HG02798 (cell line): ENCODE results near the gene BMP8A.
A peak's percentile ranks its signal among the peaks of the same experiment; 100 is the strongest.
"Not testable (repeated sequence)": the region's sequence is repeated elsewhere in the genome, so short reads cannot be mapped to it uniquely, and the experiment has no call there.

ENCODE experiments used
- ATAC-seq: cut with Tn5 transposase; IDR thresholded peaks from one replicate; pipeline ENCODE4 v1.9.1; 2021; ENCODE audit warnings: mild to moderate bottlenecking; ENCODE audit not compliant: unreplicated experiment, poor library complexity

The BMP8A gene

DNA sequence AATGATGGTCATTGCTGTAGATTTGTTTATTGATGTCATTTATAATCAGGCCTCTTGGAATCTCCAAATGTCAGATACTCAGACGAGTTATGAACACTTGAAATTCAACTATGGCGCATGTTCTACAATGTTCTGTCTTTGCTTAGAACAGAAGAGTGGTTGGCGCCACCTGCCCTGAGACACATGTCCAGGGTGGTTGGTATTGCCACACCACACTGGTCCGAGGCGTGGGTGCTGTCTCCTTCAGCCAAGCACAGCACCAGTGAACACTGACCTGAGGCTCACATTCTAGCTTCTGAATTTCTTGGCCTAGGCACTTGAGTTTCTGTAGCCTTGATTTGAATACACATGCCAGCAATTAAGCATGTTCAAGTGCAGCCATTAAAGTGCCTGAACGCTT lies 10.1 kb upstream of the BMP8A start:
- no peak for ATAC-seq

DNA sequence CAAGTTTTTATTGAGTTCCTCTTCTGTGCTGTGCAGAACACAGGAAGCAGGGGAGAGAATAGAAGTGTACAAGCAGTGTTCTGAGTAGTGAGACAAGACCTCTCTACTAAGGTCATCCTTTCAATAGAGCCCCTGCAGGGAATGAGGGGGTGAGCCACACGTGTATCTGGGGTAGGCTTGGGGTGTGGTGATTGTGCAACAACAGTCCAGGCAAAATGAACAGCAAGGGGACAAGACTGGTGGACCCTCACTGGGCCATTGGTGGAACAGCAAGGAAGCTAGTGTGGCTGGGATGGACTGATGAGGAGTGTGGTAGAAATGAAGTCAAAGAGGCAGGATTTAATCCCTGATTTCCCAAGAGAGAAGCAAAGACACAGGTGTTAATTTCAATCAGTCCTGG lies 8.2 kb upstream of the BMP8A start:
- no peak for ATAC-seq

DNA sequence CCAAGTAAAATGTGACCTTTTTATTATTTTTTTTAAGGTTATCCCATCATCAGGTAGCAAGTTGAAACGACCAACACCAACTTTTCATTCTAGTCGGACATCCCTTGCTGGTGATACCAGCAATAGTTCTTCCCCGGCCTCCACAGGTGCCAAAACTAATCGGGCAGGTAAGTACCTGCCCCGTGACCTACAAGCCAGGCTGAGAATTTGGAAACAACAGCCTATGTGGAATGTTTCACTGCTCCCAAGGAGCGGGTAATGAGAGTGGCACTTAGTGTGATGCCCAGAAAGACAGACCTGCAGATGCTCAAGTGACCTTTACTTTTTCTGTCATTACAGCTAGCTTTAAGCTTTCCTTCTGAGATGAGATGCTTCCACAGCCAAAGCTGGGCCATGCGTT lies 6.9 kb upstream of the BMP8A start:
- no peak for ATAC-seq

DNA sequence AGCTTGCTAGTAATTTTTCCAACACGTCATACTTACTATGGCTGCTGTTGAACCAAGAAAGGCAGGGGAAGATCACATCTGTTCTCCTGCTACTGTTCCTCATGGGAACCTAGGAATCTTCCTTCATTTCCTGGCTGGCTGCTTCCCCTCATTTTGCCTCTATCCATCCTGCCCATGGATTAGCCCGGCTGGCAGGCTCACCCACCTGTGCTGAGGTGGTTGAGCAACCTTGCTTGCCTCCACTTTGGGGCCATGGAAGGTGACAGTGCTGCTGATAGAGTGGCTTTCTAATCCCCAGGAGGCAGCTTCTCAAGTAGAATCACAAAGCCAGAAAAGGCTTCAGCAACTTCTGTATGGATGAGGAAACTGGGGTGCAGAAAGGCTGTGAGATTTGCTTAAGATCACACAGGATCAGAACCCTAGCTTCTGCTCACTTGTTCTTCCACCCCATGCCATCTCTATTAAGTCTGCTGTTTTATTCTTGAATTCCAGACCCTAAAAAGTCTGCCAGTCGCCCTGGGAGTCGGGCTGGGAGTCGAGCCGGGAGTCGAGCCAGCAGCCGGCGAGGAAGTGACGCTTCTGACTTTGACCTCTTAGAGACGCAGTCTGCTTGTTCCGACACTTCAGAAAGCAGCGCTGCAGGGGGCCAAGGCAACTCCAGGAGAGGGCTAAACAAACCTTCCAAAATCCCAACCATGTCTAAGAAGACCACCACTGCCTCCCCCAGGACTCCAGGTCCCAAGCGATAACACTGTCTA lies 6.2 kb upstream of the BMP8A start:
- no peak for ATAC-seq

DNA sequence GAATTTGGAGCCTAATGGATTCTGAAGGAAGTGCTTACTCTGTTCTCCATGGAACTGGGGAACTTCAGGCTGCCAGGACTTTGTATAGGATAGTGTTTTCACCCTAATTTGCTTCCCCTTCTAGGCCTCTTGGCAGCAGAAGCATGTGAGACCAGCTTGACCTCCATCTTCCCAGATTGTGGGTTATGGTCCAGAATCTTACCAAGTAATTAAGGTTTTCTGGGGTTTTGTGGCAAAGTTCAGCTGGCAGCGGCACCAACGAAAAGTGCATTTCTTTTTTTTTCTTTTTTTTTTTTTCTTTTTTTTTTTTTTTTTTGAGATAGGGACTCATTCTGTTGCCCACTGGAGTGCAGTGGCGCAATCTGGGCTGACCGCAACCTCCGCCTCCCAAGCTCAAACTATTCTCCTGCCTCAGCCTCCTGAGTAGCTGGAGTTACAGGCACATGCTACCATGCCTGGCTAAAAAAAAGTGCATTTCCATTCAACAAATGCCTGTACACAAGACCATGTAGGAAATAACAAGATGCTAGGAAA lies 3.4 kb upstream of the BMP8A start:
- no peak for ATAC-seq

DNA sequence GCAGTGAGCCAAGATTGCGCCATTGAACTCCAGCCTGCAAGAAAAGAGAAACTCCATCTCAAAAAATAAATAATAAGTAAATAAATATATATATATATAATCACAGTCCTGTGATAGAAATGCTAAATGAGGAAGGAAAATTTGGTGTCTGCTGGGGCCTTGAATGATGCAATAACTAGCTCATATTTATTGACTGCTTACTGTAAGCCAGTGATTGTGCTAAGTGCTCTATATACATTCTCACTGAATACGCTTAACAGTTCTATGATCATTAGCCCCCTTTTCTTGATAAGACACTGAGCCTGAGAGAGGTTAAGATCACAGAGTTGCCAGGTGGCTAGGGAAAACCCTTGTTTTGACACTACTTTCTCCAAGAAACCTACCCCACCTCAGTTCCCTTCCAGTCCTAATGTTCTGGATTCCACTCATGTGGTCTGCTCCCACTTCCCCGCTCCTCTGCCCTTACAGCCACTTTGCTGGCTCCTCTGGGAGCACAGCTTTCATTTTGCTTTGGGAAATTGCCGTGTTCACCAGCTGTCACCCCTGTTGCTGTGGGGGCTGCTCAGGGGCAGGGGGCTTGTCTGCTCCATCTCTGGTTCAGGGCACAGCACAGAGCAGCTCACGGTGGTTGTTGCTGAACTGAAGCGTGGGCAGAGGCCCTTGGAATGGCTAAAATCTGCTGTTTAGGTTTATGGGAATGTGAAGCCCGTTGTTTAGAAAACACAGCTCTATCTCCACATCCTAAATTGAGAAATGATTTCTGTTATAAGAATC lies 2.5 kb upstream of the BMP8A start:
- ATAC-seq, result no peak

DNA sequence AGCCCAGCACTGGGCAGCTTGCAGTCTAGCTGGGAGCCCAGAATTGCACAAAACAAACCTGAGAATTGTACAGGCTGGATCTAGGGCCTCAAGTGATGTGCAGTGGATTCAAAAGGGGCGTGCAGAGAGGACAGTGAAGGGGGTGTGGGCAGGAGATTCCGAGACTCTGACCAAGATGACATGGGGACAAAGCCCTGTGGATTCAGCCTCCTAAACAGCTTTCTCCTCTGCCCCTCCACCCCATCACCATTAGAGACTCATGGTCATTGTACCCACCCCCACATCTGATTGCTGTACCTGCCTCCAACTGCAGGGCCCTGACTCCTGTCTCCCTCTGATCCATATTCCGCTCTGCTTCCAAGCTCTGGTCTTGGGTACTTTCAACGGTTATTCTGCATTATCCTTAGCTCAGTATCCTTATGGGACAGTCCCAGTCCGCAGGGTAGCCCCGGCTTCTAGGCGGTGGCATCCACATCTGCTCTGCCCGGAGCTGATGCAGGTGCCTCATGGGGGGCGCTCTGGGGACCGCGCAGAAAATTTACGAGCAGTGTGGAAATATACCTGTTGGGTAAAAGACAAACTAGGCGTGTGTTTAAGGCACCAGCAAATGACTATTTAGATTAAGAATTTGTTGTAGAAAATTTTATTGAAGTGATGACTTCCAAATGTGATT lies 1.7 kb upstream of the BMP8A start:
- no peak for ATAC-seq

DNA sequence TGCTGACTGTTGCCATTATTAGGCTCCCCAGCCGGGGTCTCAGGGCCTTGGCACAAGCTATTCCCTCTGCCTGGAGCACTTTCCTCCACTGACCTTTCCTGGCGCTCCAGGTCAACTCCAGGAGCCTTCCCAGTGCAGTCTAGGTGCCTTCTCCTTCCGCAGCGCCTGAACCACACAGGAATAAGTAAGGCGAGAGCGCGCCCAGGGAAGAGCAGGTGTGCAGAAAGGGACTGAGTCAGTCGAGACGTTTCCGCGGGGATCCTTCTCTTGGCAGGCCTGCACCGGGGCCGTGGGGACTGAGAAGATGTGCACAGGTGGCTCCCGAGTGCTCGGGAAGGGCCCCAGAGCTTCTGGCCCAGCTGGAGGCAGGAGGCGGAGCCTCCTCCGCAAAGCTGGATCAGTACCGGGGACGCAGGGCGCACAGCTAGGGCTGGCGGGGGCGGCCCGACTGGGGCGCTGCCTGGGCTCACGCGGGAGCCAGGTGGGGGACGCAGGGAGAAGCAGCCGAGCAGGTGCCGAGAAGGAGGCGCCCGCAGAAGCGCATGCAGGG lies 765 bp upstream of the BMP8A start:
- ATAC-seq, result peak; percentile 11

DNA sequence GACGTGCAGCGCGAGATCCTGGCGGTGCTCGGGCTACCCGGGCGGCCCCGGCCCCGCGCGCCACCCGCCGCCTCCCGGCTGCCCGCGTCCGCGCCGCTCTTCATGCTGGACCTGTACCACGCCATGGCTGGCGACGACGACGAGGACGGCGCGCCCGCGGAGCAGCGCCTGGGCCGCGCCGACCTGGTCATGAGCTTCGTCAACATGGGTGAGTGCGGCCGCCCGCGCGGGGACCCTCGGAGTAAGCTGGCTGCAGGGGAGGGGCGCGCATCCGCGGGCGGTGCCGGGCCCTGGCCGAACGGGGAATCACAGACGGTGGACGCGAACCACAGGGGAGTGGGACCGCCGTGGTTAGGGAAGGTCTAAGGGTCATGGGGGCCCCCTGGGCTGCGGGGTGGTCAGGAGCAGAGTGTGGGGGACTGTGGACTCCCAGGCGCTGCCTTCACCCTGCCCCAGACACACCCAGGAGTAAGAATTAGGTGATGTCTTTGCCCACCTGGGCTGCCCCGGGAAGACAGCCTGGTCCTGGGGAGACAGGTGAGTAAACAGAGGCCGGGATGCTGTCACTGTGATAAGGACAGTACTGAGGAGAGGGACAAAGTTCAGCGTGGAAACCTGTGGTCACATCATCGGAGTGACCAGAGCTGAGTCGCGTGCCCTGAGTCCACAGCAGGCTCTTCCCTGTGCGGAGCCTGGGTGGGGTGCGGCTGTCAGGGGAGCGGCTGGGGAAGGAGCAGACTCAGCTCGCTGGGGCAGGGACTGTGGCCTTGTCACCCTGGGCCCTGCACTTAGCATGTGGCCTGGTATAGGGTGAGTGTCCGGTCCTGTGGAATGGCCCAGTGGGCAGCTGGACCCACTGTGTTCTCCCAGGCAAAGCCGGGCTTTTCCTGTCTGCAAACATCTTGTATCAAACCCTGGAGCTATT lies 944 bp downstream of the BMP8A start:
- ATAC-seq, result not testable (repeated sequence)

DNA sequence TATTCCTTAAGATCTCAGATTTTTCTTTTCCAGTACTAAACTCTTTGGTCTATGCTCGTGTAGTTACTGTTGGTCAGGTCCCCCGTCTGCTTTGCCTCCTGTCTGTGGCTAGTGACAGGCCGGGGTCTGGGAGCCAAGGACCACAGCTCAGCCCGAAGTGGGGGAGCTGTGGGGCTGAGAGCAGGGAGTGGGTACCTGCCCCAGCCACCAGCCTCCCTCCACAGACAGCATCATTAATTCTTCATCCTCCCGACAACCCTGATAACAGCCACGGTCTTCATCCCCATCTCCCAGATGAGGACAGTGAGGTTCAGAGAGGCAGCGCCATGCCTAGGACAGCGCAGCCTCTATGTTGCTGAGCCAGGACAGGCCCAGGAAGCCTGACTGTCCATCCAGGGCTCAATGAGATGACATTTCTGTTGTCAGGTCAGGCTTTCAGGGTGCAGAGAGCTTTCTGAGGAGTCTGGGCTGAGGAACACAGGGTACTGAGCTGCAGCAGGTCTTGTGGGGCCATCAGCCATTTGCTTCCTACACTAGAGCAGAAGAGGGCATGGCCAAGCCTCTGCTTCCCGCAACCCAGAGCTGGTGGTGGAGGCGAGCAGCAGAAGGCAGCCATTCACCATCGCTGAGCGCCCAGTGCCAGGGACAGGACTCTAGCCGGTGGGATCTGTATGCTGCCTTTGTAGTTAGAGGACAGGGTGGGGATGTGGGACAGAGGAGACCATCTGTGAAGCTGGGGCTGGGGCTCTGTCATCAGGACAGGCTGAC lies 1.8 kb downstream of the BMP8A start:
- ATAC-seq, result not testable (repeated sequence)

DNA sequence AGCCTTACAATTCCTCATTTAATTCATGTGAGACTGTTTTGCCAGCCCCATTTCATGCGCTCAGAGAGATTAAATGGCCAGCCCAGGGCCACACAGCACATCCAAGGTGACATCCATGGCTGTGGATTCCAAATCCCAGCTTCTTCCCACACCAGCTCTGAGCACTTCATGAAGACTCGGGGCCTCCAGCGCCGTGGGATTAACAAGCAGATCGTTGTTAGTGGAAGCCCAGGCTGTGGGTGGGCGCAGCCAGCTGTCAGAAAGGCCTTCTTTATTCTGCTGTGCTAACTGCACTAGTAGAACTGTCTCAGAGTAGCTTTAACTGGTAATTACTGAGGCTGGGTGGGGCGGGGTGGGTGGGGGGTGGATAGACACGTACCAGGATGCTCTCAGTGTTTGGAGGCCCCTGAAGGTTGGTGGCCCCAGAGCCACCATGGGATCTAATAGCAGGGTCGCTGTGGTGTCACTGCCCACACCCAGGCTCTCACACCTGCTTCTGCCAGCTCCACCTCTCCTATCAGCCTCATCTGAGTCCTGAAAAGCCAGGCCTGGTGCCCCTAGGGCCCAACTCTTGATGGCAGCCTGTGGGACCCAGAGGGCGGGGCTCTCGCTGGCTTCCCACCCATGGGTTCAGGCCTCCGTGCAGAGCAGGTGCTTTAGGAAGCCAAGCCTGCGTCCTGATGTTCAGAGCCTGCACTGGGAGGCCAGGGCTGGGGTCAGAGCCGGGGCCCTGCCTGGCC lies 3.4 kb downstream of the BMP8A start:
- ATAC-seq, result no peak

DNA sequence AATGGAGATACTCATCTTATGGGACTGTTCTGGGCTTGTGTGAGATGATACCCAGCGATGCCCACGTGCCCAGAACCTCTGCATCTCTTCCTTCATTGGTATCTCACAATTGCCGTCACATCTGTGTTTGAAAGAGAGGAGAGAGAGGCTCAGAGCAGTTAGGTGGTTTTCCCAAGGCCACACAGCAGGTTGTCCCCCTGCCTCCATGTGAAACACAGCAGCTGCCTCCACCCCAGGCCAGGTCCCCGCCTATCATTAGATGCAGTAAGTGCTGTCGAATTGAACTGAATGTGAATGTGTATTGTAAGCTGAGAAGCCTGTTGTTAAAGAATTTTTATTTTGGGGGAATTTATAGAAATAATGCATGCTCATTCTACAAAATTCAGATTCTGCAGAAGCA lies 5.1 kb downstream of the BMP8A start:
- ATAC-seq, result not testable (repeated sequence)

DNA sequence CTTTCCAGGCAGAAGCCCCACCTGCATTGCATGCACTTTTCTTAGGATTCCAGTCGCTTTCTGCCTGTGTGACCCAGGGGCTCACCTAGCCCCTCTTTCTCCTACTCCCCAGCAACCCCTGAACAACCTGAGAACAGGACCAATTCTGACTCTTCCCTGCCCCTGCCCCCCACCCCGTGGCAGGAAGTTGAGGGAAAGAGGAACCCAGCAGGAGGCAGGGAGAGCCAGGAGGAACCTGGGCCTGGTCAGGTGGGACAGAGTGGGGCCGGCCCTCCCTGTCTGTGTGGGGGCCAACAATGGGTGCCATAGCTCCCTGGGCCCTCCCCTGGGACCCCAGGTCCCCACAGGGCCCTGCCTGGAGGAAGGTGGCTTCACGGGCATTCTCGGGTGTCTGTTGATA lies 6.1 kb downstream of the BMP8A start:
- ATAC-seq, result no peak

DNA sequence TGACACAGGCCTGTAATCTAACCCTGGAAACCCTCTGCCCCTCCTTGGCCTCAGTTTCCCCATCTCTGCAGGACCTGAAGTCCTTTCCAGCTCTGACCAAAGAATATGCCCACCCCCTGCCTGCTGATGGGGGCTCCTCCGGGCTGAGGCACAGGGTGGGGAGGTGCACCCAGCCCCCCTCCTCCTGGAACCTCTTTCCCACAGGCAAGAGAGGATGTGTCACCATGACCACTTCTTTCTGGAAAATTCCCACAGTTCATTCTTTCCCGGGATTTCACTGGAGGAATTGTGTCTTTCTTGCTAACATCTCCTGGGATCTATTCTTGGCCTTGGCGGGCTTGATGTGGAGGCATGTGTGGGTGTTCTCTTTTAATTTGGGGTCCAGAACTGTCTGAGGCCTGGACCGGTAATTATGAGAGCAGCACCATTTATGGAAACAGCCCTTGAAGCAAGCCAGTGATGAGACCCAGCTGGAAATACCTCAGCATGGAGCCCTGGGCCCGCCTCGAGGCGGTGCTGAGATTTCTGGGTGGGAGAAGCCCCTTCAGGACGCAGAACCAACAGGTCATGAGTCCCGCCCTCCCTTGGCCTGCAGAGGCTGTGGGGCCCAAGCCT lies 6.8 kb downstream of the BMP8A start:
- not testable (repeated sequence) for ATAC-seq

DNA sequence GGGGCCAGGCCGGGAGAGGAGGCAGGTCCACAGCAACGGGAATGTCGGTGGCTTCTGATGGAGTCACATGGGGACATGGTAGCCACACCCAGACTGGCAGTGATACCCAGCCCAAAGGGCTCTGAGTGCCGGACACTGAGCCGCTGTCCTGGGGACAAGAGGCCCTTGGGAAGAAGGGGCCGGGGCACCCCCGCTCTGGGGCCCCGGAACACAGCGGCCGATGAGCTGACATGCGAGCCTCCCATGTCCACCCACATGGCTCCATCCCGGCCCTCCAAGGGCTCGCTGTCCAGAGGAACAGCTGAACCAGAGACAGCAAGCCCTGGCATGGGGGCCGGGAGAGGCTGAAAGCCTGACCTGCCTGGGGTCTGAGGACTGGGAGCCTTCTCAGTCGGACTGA lies 7.4 kb downstream of the BMP8A start:
- ATAC-seq, result not testable (repeated sequence)

DNA sequence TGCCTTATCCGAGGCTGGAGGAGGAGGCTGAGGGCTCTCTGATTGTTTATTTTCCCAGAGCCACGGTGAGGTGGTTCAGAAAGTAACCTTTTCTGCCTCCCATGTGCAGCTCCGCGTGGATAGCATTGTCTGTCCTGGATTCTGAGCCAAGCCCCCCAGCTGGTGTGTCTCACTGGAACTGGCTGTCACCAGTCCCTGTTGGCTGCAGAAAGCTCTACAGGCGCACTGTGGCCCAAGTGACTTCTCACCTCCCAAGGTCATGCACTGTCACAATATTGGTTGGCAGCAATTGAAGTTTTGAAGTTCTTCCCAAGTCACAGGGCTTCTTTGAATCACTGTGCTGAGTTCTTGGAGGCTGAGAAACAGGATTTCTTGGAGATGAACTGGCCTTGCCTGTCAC lies 8.2 kb downstream of the BMP8A start:
- no peak for ATAC-seq

DNA sequence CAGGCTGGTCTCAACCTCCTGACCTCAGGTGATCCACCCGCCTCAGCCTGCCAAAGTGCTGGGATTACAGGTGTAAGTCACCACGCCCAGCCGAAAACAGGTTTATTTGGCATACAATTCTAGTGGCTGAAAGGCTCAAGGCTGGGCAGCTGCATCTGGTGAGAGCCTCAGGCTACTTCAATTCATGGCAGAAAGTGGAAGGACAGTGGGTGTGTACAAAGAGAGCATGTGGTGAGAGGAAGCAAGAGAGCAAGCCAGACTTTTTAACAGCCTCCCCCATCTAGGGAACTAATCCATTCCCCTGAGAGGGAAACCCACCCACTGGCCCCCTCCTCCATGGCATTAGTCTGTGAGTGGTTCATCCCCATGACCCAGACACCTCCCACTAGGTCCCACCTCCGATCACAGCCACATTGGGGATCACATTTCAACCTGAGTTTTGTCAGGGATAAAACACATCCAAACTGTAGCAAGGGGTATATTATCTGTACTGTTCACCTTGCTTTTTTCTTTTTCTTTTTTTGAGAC lies 9.5 kb downstream of the BMP8A start:
- no peak for ATAC-seq

DNA sequence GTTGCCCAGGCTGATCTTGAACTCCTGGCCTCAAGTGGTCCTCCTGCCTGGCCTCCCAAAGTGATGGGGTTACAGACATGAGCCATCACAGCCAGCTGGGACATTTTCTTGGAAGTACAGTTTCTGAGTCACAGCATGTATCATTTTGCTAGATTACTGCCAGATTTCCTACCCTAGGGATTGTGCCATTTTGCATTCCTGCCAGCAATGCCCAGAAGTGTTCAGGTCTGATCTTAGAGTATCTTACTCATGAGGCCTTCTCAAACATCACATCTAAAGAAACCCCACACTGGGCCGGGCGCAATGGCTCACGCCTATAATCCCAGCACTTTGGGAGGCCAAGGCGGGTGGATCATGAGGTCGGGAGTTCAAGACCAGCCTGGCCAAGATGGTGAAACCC lies 10.2 kb downstream of the BMP8A start:
- ATAC-seq, result no peak
